Mesothelial cell of epicardium (in vitro differentiated cells): ENCODE measurements around the gene CTNND2. TPM values are rescaled to one million over a fixed set of nuclear protein-coding genes. Genes with fewer than 3 reads are reported as not detected.
"Not testable (repeated sequence)": the region's sequence is repeated elsewhere in the genome, so short reads cannot be mapped to it uniquely, and the experiment has no call there.

ENCODE experiments used
- DNase-seq, 2 experiments: peaks; one replicate each; pipeline ENCODE4 v3.0.0; 2021; ENCODE audit warnings: low spot score in 2 of 2; ENCODE audit not compliant: unreplicated experiment in 2 of 2
- H3K27ac Mint-ChIP-seq: 2 replicates; pipeline ENCODE4 v1.8.0; 2021; ENCODE audit warnings: mixed read lengths
- H3K27me3 Mint-ChIP-seq: 2 replicates; pipeline ENCODE4 v1.8.0; 2021; ENCODE audit warnings: low read depth, mixed read lengths
- H3K36me3 Mint-ChIP-seq: 2 replicates; pipeline ENCODE4 v1.8.0; 2021; ENCODE audit warnings: mixed read lengths
- H3K4me1 Mint-ChIP-seq: 2 replicates; pipeline ENCODE4 v1.8.0; 2021; ENCODE audit warnings: mixed read lengths
- H3K4me3 Mint-ChIP-seq: 2 replicates; pipeline ENCODE4 v1.8.0; 2021; ENCODE audit warnings: mild to moderate bottlenecking, moderate library complexity, mixed read lengths
- H3K9me3 Mint-ChIP-seq: 2 replicates; pipeline ENCODE4 v1.8.0; 2021; ENCODE audit warnings: mixed read lengths
- total RNA-seq: library from RNA; stranded (reverse); gene quantifications from 3 replicates; pipeline ENCODE4 v1.2.1, GENCODE V29; 2021
- TF ChIP-seq, protein P1 (sequence below): fragments of 200-600 bp; sonication (generic); IDR thresholded peaks from one replicate; pipeline ENCODE4 v1.5.0; 2021; ENCODE audit warnings: antibody characterized with exemption; ENCODE audit not compliant: unreplicated experiment

CTNND2 gene
- total RNA-seq, 1 donor from 2014 or later = 7.9 TPM

DNA sequence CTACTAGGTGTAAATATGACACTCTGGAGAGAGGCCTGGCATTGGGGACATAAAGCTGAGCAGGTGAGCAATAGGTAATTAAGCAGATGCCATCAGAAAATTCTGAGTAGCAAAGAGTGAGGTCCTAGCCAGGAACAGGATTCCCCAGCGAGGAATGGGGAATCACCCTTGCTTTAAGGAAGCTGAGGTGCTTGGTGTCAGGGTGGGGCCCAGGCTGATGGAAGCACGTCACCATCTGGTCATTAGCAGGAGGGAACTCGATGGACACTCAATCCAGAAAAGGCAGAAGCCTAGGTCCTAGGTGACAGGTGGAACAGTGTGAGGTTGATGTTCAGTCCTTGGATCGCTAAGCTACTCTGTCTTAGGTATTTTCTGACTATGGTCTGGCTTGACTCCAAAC, 580.5 kb downstream of the CTNND2 start:
- DNase-seq = no peak
- TF ChIP-seq, protein P1, sequence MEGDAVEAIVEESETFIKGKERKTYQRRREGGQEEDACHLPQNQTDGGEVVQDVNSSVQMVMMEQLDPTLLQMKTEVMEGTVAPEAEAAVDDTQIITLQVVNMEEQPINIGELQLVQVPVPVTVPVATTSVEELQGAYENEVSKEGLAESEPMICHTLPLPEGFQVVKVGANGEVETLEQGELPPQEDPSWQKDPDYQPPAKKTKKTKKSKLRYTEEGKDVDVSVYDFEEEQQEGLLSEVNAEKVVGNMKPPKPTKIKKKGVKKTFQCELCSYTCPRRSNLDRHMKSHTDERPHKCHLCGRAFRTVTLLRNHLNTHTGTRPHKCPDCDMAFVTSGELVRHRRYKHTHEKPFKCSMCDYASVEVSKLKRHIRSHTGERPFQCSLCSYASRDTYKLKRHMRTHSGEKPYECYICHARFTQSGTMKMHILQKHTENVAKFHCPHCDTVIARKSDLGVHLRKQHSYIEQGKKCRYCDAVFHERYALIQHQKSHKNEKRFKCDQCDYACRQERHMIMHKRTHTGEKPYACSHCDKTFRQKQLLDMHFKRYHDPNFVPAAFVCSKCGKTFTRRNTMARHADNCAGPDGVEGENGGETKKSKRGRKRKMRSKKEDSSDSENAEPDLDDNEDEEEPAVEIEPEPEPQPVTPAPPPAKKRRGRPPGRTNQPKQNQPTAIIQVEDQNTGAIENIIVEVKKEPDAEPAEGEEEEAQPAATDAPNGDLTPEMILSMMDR = no peak
- Mint-ChIP-seq H3K36me3 (no peaks in the 10 kb centered on the region), H3K4me3 (no peak overlapping the region), H3K4me1 (peaks cover 3% of the 10 kb centered on the region), H3K27me3 (no peaks in the 10 kb centered on the region), H3K27ac (no peak overlapping the region), H3K9me3 (peaks cover 4% of the 10 kb centered on the region)

- Mint-ChIP-seq H3K4me1 (peaks cover 2% of the 10 kb centered on the region), H3K36me3 (no peaks in the 10 kb centered on the region), H3K9me3 (peaks cover 6% of the 10 kb centered on the region), H3K27ac (no peak overlapping the region), H3K27me3 (no peaks in the 10 kb centered on the region), H3K4me3 (no peak overlapping the region)
- no peak for DNase-seq
- TF ChIP-seq, protein P1 = no peak
Measured at GRCh38 chr5:11322133-11322532, 582.1 kb downstream of the CTNND2 start.

GRCh38 chr5:11319836-11320580, 584.2 kb downstream of the CTNND2 start:
- Mint-ChIP-seq H3K27me3 (no peaks in the 10 kb centered on the region), H3K9me3 (peaks cover 9% of the 10 kb centered on the region), H3K4me1 (no peaks in the 10 kb centered on the region), H3K27ac (no peak overlapping the region), H3K4me3 (no peak overlapping the region), H3K36me3 (no peaks in the 10 kb centered on the region)
- TF ChIP-seq, protein P1 = no peak
- no peak for DNase-seq

DNA sequence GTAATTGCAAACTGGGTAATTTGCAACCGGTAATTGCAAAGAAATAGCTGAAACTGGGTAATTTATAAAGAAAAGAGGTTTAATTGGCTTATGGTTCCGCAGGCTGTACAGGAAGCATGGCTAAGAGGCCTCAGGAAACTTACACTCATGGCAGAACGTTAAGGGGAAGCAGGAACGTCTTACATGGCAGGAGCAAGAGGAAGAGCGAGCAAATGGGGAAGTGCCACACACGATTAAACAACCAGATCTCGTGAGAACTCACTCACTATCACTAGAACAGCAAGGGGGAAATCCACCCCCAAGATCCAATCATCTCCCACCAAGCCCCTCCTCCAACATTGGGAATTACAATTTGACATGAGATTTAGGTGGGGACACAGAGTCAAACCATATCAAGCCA, 590.6 kb downstream of the CTNND2 start:
- H3K4me3 Mint-ChIP-seq, DNase-seq, H3K9me3 Mint-ChIP-seq, H3K27me3 Mint-ChIP-seq, H3K36me3 Mint-ChIP-seq, H3K27ac Mint-ChIP-seq, H3K4me1 Mint-ChIP-seq: not testable (repeated sequence)

- Mint-ChIP-seq H3K27ac (no peak overlapping the region), H3K4me1 (no peaks in the 10 kb centered on the region), H3K4me3 (no peak overlapping the region), H3K9me3 (no peaks in the 10 kb centered on the region), H3K36me3 (no peaks in the 10 kb centered on the region), H3K27me3 (no peaks in the 10 kb centered on the region)
- TF ChIP-seq, protein P1 = no peak
- no peak for DNase-seq
Measured at GRCh38 chr5:11311731-11312130, 592.5 kb downstream of the CTNND2 start.

GRCh38 chr5:11311272-11311671, 593.0 kb downstream of the CTNND2 start:
- DNase-seq = no peak
- no peaks in the 10 kb centered on the region for H3K9me3 Mint-ChIP-seq
- TF ChIP-seq, protein P1 = no peak
- H3K36me3 Mint-ChIP-seq = no peaks in the 10 kb centered on the region
- no peak overlapping the region for H3K27ac Mint-ChIP-seq
- no peak overlapping the region for H3K4me3 Mint-ChIP-seq
- no peaks in the 10 kb centered on the region for H3K27me3 Mint-ChIP-seq
- no peaks in the 10 kb centered on the region for H3K4me1 Mint-ChIP-seq
